LNCAP (cell line): ENCODE measurements around the gene GATA5.

ENCODE experiments used
- TF ChIP-seq, protein P1 (sequence below): fragments of 450-650 bp; IDR thresholded peaks from 2 replicates; pipeline ENCODE4 v1.5.1; 2017; ENCODE audit warnings: mild to moderate bottlenecking

The GATA5 gene

DNA sequence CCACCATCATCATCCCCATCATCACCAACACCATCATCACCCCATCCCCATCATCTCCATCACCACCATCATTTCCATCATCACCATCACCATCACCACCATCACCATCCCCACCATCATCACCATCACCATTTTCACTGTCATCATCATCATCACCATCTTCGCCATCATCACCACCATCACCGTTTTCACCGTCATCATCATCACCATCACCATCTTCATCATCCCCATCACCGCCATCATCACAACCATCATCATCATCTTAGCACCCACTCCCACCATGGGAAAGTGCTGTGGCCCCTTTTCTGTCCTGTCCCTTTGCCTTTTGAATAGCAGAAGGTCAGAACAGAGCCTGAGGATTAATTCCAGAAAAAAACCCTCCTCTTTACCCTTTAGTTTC, 28.5 kb upstream of the GATA5 start:
- TF ChIP-seq, protein P1, sequence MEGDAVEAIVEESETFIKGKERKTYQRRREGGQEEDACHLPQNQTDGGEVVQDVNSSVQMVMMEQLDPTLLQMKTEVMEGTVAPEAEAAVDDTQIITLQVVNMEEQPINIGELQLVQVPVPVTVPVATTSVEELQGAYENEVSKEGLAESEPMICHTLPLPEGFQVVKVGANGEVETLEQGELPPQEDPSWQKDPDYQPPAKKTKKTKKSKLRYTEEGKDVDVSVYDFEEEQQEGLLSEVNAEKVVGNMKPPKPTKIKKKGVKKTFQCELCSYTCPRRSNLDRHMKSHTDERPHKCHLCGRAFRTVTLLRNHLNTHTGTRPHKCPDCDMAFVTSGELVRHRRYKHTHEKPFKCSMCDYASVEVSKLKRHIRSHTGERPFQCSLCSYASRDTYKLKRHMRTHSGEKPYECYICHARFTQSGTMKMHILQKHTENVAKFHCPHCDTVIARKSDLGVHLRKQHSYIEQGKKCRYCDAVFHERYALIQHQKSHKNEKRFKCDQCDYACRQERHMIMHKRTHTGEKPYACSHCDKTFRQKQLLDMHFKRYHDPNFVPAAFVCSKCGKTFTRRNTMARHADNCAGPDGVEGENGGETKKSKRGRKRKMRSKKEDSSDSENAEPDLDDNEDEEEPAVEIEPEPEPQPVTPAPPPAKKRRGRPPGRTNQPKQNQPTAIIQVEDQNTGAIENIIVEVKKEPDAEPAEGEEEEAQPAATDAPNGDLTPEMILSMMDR = no peak

DNA sequence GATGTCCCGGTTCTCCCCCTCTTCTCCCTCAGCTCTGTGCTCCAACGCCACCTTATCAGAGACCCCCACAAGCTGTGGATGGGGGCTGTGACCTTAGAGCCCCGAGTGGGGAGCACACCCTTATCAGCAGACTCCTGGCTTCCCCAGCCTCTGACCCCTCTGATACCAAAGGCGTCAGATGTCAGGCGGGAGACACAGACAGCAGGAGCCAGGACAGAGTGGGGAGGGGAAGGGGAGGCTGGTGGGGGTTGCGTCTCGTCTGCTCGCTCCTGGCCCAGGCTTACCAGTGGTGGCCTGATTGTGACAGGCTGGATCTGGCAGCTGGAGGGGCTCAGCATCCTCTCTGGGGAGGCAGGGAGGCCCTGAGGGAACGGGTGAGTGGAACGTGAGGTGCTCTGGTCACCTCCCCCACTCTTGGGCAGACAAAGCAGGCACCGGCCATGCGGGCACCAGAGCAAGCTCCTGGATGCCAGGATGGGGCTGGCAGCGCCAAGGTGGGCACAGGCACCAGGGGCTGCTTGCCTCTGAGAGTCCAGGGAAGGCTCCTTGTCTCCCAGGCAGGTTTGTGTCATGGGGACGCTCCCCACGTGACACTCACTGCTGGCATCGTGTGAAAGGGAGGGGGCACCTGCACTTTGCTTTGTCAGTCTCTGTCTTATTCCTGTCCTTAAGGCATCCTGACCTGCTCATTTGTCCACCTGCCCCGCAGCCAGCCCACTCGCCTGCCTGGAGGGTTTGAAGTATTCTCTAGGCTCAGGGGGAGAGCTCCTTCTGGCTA, 27.8 kb upstream of the GATA5 start:
- TF ChIP-seq, protein P1 = no peak

DNA sequence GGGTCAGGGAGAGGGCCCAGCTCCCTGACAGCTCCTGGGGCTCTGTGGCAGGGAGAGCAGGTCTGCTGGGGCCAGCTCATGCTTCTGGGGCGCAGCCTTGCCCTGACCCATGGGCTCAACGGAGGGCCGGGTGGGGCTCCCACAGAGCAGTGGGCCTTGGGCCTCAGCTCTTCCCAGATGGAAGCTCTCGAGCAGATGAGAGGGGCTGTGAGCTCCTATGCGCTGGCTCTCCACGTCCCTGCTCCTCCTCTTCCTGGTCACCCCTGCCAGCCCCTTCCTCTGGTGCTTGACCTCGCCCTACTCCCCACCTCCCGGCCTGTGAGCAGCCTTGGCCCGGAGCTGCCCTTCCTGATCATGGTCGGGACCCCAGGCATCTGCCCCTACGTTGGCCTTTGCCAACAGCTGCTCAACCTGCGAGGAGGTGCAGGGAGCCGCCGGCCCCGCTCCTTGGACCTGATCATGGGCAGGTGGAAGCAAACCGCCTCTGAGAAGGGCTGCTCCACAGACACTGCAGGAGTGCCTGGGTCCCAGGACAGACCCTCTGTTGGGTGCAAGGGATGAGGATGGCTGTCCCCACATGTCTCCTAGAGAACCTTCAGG, 26.8 kb upstream of the GATA5 start:
- TF ChIP-seq, protein P1 = no peak

DNA sequence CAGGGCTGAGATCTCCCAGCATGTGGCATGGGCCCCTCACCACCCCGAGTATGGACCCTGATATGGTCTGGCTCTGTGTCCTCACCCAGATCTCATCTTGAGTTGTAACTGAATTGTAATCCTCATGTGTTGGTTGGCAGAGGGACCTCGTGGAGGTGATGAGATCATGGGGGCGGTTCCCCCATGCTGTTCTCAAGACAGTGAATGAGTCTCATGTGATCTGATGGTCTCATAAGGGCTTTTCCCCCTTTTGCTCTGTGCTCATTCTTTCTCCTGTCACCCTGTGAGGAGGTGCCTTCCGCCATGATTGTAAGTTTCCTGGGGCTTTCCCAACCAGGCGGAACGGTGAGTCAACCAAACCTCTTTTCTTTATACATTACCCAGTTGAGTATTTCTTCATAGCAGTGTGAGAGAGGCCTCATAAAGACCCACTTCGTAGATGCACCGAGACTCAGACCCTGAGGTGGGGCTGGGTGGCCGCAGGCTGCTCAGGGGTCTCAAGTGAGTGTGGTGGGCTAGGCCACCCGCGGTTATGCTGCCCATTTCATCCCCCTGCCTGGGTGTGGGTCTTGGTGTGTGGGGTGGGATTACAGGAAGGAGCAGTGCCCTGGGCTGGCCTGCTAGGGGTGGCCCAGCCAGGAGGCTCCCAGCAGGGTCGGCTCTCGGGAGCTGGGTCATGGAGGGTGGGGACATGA, 26.2 kb upstream of the GATA5 start:
- TF ChIP-seq, protein P1 = no peak

DNA sequence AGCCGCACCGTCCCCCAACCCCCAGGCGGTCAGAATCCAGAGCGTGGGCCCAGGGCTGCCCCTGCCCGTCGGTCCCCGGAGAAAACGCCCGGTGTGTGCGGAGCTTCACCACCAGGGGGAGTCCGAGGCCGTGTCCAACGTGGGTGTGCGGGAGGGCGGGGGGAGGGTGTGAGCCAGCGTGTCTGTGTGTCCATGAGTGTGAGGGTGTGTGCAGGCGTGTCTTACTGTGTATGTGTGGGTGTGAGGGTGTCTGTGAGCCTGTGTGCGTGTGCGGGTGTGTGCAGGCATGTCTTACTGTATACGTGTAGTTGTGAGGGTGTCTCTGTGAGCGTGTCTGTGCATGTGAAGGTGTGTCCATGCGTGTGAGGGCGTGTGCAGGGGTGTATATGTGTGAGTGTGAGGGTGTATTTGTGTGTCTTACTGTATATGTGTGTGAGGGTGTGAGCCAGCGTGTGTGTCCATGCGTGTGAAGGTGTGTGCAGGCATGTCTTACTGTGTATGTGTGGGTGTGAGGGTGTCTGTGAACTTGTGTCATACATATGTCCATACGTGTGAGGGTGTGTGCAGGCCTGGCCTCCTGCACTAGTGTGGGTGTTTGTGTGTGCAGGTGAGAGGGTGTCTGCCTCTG, 24.6 kb upstream of the GATA5 start:
- TF ChIP-seq, protein P1 = peak; percentile 93

DNA sequence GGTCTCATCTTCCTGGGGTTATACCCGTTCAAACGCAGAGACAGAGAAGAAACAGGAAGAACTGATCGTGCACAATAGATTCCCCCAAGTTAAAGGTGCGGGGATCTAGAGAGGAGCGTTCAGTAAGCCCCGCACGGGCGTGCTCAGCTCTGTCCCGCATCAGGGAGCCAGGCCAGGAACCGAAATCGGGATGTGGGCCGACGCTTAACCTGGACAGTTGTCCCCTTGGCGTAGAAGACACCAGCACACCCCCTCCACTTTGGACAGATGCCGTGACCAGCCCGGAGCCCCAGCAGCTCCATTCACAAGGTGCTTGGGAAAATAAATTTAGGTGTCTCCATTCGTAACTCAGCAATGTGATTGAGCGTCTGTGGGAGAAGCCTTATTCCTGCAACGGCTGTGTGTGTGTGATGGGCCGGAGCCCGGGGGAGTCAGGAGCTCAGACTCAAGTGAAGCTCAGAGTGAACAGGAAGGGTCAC, 24.0 kb upstream of the GATA5 start:
- TF ChIP-seq, protein P1 = no peak

DNA sequence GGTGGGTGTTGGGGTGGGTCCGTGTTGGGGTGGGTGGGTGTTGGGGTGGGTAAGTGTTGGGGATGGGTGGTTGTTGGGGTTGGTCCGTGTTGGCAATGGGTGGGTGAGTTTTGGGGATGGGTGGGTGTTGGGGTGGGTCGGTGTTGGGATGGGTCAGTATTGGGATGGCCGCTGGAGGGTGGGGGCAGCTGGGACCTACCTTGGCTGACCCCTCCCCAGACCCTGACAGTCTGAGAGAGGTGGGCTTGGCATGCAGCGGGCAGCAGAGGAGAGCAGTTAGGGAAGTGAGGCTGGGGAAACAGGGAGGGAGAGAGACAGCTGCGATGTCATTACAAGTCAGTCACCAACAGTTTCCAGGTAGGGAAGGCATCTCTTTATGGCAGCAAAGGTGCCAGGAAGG, 23.1 kb upstream of the GATA5 start:
- TF ChIP-seq, protein P1 = no peak
